H9 (cell line): ENCODE measurements around the gene IRF2BPL. TPM values are rescaled to one million over a fixed set of nuclear protein-coding genes. Genes with fewer than 3 reads are reported as not detected.

ENCODE experiments used
- DNase-seq: peaks from one replicate; pipeline ENCODE4 v3.0.0-alpha.2; 2017
- H2AFZ ChIP-seq: one replicate; pipeline ENCODE4 v1.6.1; 2013; ENCODE audit warnings: mild to moderate bottlenecking, low read length, control low read depth, moderate library complexity
- H2AK5ac ChIP-seq: 2 replicates; pipeline ENCODE4 v1.6.1; 2013; ENCODE audit warnings: low read length, control low read depth, mixed read lengths; ENCODE audit not compliant: insufficient read length
- H2BK120ac ChIP-seq: one replicate; pipeline ENCODE4 v1.6.1; 2013; ENCODE audit warnings: low read depth, mild to moderate bottlenecking, low read length, control low read depth, inconsistent platforms; ENCODE audit not compliant: poor library complexity, severe bottlenecking
- H2BK12ac ChIP-seq: 2 replicates; pipeline ENCODE4 v1.6.1; 2013; ENCODE audit warnings: low read length, control low read depth, mixed read lengths, low read depth; ENCODE audit not compliant: insufficient read length
- H2BK15ac ChIP-seq: 2 replicates; pipeline ENCODE4 v1.6.1; 2013; ENCODE audit warnings: low read depth, low read length, control low read depth
- H2BK20ac ChIP-seq: one replicate; pipeline ENCODE4 v1.6.1; 2013; ENCODE audit warnings: low read depth, mild to moderate bottlenecking, low read length, control low read depth, inconsistent platforms; ENCODE audit not compliant: poor library complexity, severe bottlenecking
- H2BK5ac ChIP-seq: 2 replicates; pipeline ENCODE4 v1.6.1; 2013; ENCODE audit warnings: low read length, control low read depth, mixed read lengths; ENCODE audit not compliant: insufficient read length
- H3K14ac ChIP-seq: 2 replicates; pipeline ENCODE4 v1.6.1; 2013; ENCODE audit warnings: low read length, control low read depth; ENCODE audit not compliant: insufficient read depth
- H3K18ac ChIP-seq: 2 replicates; pipeline ENCODE4 v1.6.1; 2013; ENCODE audit warnings: low read depth, mild to moderate bottlenecking, mixed read lengths, low read length, control low read depth; ENCODE audit not compliant: insufficient read length
- H3K23ac ChIP-seq: 2 replicates; pipeline ENCODE4 v1.6.1; 2013; ENCODE audit warnings: low read length, control low read depth, mixed read lengths, low read depth; ENCODE audit not compliant: insufficient read length
- H3K23me2 ChIP-seq: 2 replicates; pipeline ENCODE4 v1.6.1; 2013; ENCODE audit warnings: low read depth, mild to moderate bottlenecking, mixed read lengths, low read length, control low read depth; ENCODE audit not compliant: insufficient read length, poor library complexity, severe bottlenecking
- H3K27ac ChIP-seq: 2 replicates; pipeline ENCODE4 v1.5.1; 2013; ENCODE audit warnings: low read length, control low read depth, mixed read lengths, low read depth; ENCODE audit not compliant: insufficient read length
- H3K27me3 ChIP-seq: 2 replicates; pipeline ENCODE4 v1.6.1; 2013; ENCODE audit warnings: low read length, control low read depth, inconsistent platforms; ENCODE audit not compliant: insufficient read depth
- H3K4ac ChIP-seq: 2 replicates; pipeline ENCODE4 v1.6.1; 2013; ENCODE audit warnings: low read depth, mild to moderate bottlenecking, control low read depth, inconsistent platforms, low read length, moderate library complexity
- H3K4me1 ChIP-seq: 2 replicates; pipeline ENCODE4 v1.6.1; 2013; ENCODE audit warnings: low read length, control low read depth, inconsistent platforms; ENCODE audit not compliant: insufficient read depth
- H3K4me2 ChIP-seq: 2 replicates; pipeline ENCODE4 v1.6.1; 2013; ENCODE audit warnings: low read length, control low read depth, mixed read lengths; ENCODE audit not compliant: insufficient read length, insufficient read depth
- H3K56ac ChIP-seq: 2 replicates; pipeline ENCODE4 v1.6.1; 2013; ENCODE audit warnings: low read depth, mild to moderate bottlenecking, mixed read lengths, low read length, control low read depth; ENCODE audit not compliant: insufficient read length
- H3K79me1 ChIP-seq: 2 replicates; pipeline ENCODE4 v1.6.1; 2013; ENCODE audit warnings: low read depth, mild to moderate bottlenecking, moderate library complexity, low read length, control low read depth, inconsistent platforms; ENCODE audit not compliant: insufficient read depth, poor library complexity, severe bottlenecking
- H3K79me2 ChIP-seq: 2 replicates; pipeline ENCODE4 v1.6.1; 2013; ENCODE audit warnings: low read length, control low read depth, inconsistent platforms; ENCODE audit not compliant: insufficient read depth
- H3K9ac ChIP-seq: 2 replicates; pipeline ENCODE4 v1.6.1; 2013; ENCODE audit warnings: low read length, control low read depth, mixed read lengths; ENCODE audit not compliant: insufficient read length; ENCODE audit errors: extremely low read depth
- H3K9me3 ChIP-seq: one replicate; pipeline ENCODE4 v1.6.1; 2013; ENCODE audit warnings: low read depth, low read length, inconsistent platforms; ENCODE audit not compliant: control insufficient read depth
- H3T11ph ChIP-seq: one replicate; pipeline ENCODE4 v1.6.1; 2013; ENCODE audit warnings: mild to moderate bottlenecking, low read length, control low read depth, inconsistent platforms
- H4K20me1 ChIP-seq: one replicate; pipeline ENCODE4 v1.6.1; 2013; ENCODE audit not compliant: control insufficient read depth, insufficient read length, insufficient read depth
- H4K5ac ChIP-seq: 2 replicates; pipeline ENCODE4 v1.6.1; 2013; ENCODE audit warnings: low read depth, mild to moderate bottlenecking, mixed read lengths, low read length, control low read depth; ENCODE audit not compliant: insufficient read length
- H4K8ac ChIP-seq: replicated peaks from 2 replicates; pipeline ENCODE4 v1.6.1; 2013; ENCODE audit warnings: low read length, control low read depth, mixed read lengths, low read depth; ENCODE audit not compliant: insufficient read length
- H4K91ac ChIP-seq: 2 replicates; pipeline ENCODE4 v1.6.1; 2013; ENCODE audit warnings: low read depth, mild to moderate bottlenecking, moderate library complexity, mixed read lengths, low read length, control low read depth; ENCODE audit not compliant: insufficient read length
- H3K27ac Mint-ChIP-seq, 3 experiments: 2 replicates in 2 of 3; 3 replicates in 1 of 3; pipeline ENCODE4 v1.8.0; 2020 to 2021; ENCODE audit warnings: mixed read lengths in 3 of 3, mild to moderate bottlenecking in 1 of 3, moderate library complexity in 1 of 3
- H3K27me3 Mint-ChIP-seq: 2 replicates; pipeline ENCODE4 v1.8.0; 2021; ENCODE audit warnings: low read depth, mild to moderate bottlenecking, moderate library complexity, mixed read lengths
- H3K36me3 Mint-ChIP-seq, 3 experiments: 2 replicates in 2 of 3; 3 replicates in 1 of 3; pipeline ENCODE4 v1.8.0; 2020 to 2021; ENCODE audit warnings: low read depth in 3 of 3, mixed read lengths in 3 of 3; ENCODE audit not compliant: insufficient read depth in 1 of 3
- H3K4me1 Mint-ChIP-seq, 2 experiments: 2 replicates each; pipeline ENCODE4 v1.8.0; 2020; ENCODE audit warnings: mixed read lengths in 2 of 2
- H3K4me3 Mint-ChIP-seq, 2 experiments: 2 replicates in 1 of 2; 3 replicates in 1 of 2; pipeline ENCODE4 v1.8.0; 2020 to 2021; ENCODE audit warnings: mild to moderate bottlenecking in 2 of 2, mixed read lengths in 2 of 2, moderate library complexity in 1 of 2
- H3K9me3 Mint-ChIP-seq, 2 experiments: 2 replicates in 1 of 2; 3 replicates in 1 of 2; pipeline ENCODE4 v1.8.0; 2020; ENCODE audit warnings: mild to moderate bottlenecking in 2 of 2, mixed read lengths in 2 of 2, moderate library complexity in 1 of 2
- CTCF ChIP-seq: fragments of 200-600 bp; sonication (generic); conservative IDR thresholded peaks from 3 replicates; pipeline ENCODE4 v1.8.0; 2021; ENCODE audit warnings: antibody characterized with exemption, mild to moderate bottlenecking
- WGBS: extraction: QIAGEN DNeasy Blood & Tissue Kit; methylation state at CpG from one replicate; pipeline ENCODE4 v1.1.7; 2013; ENCODE audit warnings: missing lambda C conversion rate, low lambda C conversion rate, mixed read lengths; ENCODE audit not compliant: insufficient read length; ENCODE audit errors: extremely low coverage; 5-methylcytosine and 5-hydroxymethylcytosine counted together
- total RNA-seq: library from RNA; stranded (reverse); gene quantifications from 2 replicates; pipeline ENCODE4 v1.2.1, GENCODE V29; 2021

IRF2BPL gene
- total RNA-seq, 1 experiment from 2014 or later = 59.0 TPM

DNA sequence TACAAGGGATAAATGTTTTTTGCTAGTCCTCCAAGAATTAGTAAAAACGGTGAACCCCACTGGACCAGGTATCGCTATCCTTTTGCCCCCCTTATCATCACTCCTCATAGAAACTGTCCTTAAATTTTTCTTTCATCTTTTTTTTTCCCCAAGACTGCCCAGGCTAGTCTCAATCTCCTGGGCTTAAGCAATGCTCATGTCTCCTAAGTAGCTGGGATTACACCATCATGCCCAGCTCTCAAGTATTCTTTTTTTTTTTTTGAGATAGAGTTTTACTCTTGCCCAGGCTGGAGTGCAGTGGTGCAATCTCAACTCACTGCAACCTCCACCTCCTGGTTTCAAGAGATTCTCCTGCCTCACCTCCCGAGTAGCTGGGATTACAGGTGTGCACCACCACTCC, 9.7 kb downstream of the IRF2BPL start:
- peaks cover under 1% of the 10 kb centered on the region; the same call in 1 of the 2 replicates for H3K4me1 ChIP-seq
- no peak overlapping the region for H3K23ac ChIP-seq
- H3K4ac ChIP-seq = no peak overlapping the region
- H3K79me2 ChIP-seq = no peaks in the 10 kb centered on the region
- H3K56ac ChIP-seq = no peak overlapping the region
- no peaks in the 10 kb centered on the region for H3K9me3 ChIP-seq
- H3K27me3 Mint-ChIP-seq = no peaks in the 10 kb centered on the region; the same call in 1 of the 2 replicates
- no peak for DNase-seq
- no peak for TF ChIP-seq CTCF
- no peak overlapping the region for H3K9ac ChIP-seq
- no peak overlapping the region for H2AK5ac ChIP-seq
- no peak overlapping the region for H2BK120ac ChIP-seq
- no peaks in the 10 kb centered on the region for H3K79me1 ChIP-seq
- no peak overlapping the region for H4K91ac ChIP-seq
- no peak overlapping the region for H2BK5ac ChIP-seq
- H2AFZ ChIP-seq = no peak overlapping the region
- H2BK20ac ChIP-seq = no peak overlapping the region
- H3K36me3 Mint-ChIP-seq = peaks cover 0 to 4% (median 0%) of the 10 kb centered on the region in 3 experiments; a peak in 1 of 7 replicates
- H3K4me1 Mint-ChIP-seq = peaks cover 28 to 29% of the 10 kb centered on the region in 2 experiments
- H3K4me2 ChIP-seq = no peak overlapping the region
- H4K20me1 ChIP-seq = no peaks in the 10 kb centered on the region
- no peak overlapping the region for H3K14ac ChIP-seq
- no peaks in the 10 kb centered on the region for H3K23me2 ChIP-seq
- no peaks in the 10 kb centered on the region for H3K27me3 ChIP-seq
- no peak overlapping the region for H3K27ac ChIP-seq
- peak overlapping the region in 1 of 3 experiments; percentile 8; a peak in 1 of 7 replicates for H3K27ac Mint-ChIP-seq
- no peak overlapping the region for H2BK15ac ChIP-seq
- WGBS = no CpG with 5 or more reads among the region's 3 CpGs
- H3T11ph ChIP-seq = no peak overlapping the region
- no peaks in the 10 kb centered on the region for H3K9me3 Mint-ChIP-seq
- no peak overlapping the region for H4K5ac ChIP-seq
- no peak overlapping the region for H3K18ac ChIP-seq
- no peak overlapping the region for H2BK12ac ChIP-seq
- no peak overlapping the region for H4K8ac ChIP-seq
- H3K4me3 Mint-ChIP-seq = no peak overlapping the region
